GM11168 (cell line): ENCODE results near the gene TAMM41.
"Not testable (repeated sequence)": the region's sequence is repeated elsewhere in the genome, so short reads cannot be mapped to it uniquely, and the experiment has no call there.

Experiments used
- in situ Hi-C: fragments of 300-500 bp; cut with MboI; formaldehyde crosslinking; loops from one replicate; pipeline ENCODE4 v1.12.0; 2022; ENCODE audit warnings: low sequenced_read_pairs; ENCODE audit not compliant: unreplicated experiment

TAMM41 gene

DNA sequence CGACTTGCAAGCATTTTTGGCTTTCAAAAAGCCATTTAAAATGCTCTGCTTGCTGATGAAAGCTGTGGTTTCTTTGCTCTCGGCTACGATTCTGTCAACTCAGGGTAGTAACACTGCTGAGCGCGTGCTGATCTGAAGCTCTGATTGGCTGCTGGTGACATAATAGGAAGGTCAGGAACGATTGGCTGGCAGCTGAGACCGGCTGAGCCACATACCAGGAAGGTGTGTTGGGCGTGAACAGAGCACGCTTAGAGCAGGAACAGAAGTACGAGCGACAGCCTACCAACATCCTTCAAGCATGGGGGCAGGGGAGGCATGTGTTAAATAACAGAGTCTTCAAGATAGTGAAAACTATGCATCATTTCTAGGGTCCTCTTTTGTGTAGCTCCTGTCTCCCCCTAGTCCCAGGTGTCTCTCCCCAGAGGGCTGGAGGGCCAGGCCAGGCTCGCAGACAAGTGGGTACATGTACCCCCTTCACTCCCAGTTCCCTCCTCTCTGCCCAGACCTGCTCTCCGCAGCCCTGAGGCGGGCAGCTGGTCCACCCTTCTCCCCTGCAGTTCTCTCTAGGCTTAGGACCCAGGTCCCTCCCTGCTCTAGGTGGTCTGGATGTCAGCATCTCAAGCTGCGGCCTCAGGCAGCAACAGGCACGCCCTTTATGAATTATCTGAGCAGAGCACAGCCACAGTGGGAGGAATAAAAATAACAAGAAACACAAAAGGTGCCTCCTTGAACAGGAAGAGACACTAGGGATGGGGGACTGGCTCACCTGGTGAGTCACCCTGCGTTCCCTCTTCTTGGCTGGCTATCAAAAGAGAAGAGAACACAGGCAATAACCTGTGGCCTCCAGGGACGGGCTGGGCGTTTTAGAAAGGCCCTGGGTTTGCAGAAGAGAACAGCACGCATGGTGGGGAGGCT lies 76.0 kb downstream of the TAMM41 start:
- in situ Hi-C loops, result no loop called here

DNA sequence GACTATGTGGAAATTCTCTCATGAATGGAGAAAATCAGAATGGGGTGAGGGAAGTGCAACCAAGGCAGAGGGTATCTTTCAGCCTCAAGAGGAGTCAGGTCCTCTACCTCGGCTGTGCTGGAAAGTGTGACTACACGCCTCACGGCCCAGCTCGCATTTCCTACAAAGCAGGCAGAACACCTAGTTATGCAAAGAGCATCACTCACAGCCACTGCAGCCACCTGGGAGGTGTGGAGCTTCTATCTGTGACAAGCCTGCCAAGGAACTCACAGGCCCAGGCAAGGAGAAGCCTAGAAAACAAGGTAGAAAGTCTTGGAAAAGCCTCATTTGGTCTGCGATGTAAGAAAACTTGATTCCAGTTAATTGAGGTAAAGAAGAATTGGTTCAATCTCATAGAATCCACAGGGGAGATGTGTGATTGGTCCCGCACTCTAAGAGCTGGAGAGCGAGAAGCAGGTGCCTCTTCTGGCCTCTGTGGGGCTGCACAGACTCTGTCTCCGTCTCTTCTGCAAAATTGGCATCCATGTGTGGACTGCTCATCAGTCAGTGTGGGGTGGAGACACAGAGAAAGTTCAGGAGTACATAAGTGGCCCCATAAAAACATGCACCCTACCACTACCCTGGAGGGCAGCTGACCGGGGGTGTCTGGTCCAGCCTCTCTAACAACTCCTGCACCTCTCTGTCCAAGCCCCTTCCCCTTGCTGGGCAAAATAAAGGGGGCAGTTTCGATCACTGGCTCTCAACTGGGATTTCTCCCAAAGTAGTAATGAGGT lies 76.8 kb downstream of the TAMM41 start:
- in situ Hi-C loops, result no loop called here

DNA sequence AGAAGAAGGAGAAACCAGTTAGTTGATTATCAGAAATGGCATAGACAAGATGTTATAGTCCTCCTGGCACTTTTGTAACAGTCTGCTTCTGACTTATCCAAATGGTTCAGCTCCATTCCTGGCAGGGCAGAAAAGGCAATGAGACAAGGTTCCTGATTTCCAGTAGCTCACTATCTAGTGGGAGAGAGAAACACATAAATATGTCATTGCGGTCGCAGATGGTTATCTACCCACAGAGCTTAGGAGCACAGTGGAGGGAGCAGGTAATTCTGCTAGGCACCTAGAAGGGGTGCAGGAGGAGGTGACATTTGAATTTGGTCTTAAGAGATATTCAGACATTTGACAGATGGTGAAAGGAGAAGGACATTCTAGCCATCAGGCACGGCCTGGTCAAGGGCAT lies 78.1 kb downstream of the TAMM41 start:
- in situ Hi-C loops, result no loop called here

DNA sequence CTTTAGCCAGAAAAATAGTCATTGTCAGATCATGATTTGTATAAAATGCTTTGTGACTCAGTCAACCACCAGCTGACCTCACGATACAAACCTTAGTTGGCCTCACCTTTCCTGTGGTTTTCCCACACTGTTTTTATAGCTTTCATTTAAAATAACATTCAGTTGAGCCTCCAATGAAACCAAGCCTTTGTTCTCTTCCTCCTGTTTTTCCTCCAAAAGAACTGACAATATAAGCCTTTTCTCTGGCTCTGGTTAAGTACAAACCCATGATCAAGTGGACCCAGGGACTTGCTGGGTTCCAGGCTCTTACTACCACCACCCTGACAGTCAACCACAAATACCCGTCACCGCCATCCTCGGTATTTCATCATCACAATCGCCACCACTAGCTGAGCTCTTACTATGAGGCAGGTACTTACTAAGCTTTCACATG lies 81.7 kb downstream of the TAMM41 start:
- in situ Hi-C loops, result no loop called here

DNA sequence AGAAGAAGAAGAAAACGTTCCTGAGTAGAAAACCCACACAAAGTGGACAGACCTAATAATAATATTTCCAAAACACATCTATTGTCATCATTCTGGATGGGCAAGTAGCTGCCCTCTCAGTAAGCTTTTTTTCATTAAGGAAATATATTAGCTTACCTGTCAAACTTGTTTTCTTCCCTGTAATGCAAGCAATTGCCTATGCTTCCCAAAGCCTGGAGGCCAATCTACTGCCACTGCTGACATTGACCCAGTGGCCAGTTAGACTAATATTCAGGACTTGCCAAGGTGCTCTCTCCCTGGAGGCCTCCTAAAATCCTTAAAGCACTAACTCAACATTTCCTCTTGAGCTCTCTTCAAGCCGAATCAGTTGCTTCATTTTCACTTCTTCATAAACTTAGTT lies 86.7 kb downstream of the TAMM41 start:
- in situ Hi-C loops, result no loop called here

DNA sequence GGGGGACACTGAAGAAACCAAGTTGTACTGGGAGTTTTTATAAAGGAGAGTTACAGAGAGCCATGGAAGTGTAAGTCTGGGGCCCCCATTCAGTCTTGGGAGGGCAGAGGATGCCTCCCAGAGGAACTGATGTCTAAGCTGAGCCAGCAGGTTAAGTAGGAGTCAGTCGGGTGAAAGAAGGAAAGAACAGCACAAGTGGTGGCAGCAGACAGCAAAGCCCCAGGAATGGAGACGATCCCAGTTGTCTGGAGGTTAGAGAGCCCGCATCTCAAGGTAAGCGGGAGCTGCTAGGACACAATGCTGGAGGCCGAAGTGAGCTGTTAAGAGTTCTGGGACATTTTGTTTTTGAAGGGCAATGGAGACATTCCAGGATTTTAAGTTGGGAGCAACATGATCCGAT lies 88.8 kb downstream of the TAMM41 start:
- in situ Hi-C loops, result no loop called here

DNA sequence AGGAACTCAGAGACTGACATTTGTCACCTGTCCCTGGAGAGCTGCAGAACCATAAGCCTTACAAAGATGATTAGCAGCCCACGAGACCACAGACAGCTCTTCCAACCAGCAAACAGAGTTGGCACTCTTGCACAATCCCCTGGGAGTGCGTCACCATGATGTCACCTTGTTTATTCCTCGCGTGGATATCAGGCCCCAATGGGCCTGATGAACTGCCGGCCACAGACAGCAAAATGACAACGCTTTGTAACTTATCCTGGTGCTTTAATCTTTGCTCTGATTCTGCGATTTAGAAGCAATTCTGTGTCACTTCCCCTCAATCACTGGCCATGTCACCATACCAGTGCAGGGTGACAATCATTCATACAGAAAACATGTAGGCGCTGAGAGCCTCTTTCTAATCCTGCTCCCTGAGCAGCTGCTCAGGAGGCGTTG lies 89.2 kb downstream of the TAMM41 start:
- in situ Hi-C loops, result no loop called here

DNA sequence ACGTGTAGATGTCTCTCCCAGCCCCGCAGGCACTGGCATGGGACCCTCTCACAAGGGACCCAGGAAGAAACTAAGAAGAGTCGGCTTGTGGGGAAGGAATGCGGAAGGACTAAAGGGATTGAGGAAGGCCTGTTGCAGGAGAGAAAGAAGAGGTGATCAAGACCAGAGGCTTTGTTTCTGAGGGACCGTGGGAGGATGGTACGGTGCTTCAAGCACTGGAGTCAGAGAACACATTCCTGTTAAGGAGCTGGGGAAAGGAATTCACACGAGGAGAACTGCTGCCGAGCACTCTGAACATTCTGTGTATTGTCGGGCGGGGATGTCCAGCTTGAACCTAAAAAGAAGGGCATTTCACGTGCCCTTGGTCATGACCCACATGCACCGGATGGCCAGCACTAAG lies 91.4 kb downstream of the TAMM41 start:
- in situ Hi-C loops, result no loop called here

DNA sequence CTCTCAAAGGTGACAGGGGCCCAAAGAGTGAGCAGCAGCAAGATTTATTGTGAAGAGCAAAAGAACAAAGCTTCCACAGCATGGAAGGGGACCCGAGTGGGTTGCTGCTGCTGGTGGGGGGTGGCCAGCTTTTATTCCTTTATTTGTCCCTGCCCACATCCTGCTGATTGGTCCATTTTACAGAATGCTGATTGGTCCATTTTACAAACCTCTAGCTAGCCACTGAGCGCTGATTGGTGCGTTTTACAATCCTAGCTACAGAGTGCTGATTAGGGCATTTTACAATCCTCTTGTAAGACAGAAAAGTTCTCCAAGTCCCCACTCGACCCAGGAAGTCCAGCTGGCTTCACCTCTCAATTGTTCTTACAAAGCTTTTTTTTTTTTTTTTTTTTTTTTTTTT lies 94.4 kb downstream of the TAMM41 start:
- in situ Hi-C loops, result not testable (repeated sequence)

DNA sequence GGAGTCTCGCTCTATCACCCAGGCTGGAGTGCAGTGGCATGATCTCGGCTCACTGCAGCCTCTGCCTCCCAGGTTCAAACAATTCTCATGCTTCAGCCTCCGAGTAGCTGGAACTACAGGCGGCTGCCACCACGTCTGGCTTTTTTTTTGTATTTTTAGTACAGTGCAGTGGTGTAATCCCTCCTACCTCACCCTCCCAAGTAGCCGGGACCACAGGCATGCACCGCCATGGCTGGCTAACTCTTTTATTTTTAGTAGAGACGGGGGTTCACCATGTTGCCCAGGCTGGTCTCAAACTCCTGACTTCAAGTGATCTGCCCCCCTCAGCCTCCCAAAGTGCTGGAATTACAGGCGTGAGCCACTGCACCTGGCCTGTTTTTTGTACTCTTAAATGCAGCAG lies 98.4 kb downstream of the TAMM41 start:
- in situ Hi-C loops, result not testable (repeated sequence)
